GM18858 (cell line): ENCODE data around the gene CLDN22.
"Not testable (repeated sequence)": the region's sequence is repeated elsewhere in the genome, so short reads cannot be mapped to it uniquely, and the experiment has no call there.

Experiments
- ATAC-seq: cut with Tn5 transposase; IDR thresholded peaks from one replicate; pipeline ENCODE4 v1.9.1; 2021; ENCODE audit not compliant: unreplicated experiment

The CLDN22 gene

GRCh38 chr4:183347566-183347965 lies 27.5 kb upstream of the CLDN22 start:
- no peak for ATAC-seq

DNA sequence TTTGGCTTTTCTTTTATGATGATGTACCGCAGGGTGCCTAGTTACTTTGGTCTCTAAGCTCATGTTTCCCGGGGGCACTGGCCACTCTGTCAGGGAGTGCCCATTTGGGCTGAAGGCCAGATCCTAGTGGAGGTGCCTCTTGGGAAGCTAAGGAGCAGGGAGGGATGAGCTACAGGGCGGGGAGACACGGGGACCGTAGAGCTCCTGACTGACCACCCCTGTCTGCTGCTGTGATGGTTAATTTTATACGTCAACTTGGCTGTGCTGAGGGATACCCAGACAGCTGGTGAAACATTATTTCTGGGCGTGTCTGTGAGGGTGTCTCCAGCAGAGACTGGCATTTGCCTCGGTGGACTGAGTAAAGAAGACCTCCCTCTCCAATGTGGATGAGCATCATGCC lies 27.1 kb upstream of the CLDN22 start:
- no peak for ATAC-seq

GRCh38 chr4:183345261-183345660 lies 25.2 kb upstream of the CLDN22 start:
- no peak for ATAC-seq

- no peak for ATAC-seq
These were observed 24.6 kb upstream of the CLDN22 start for GRCh38 chr4:183344523-183345255.

- no peak for ATAC-seq
These were observed 23.7 kb upstream of the CLDN22 start for GRCh38 chr4:183343730-183344129.

- ATAC-seq: no peak
These were observed 22.8 kb upstream of the CLDN22 start for GRCh38 chr4:183342541-183343533.

DNA sequence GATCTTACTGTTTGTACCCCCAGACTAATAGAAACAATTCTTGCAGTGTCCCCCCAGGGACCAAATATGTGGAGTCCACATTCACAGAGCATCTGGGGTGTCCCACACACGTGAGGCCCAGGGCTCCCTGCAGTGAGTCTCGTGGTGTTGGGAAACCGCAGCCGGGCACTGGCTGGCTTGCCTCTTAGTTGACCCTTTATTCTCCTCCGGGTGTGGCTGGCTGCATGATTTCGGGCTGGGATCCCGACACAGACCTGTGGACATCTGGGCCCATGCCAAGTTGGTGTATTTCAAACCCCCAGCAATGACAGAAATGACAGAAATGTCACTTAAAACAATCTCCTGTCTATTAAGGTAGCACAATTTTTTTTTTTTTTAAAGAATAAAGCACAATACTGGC lies 17.8 kb upstream of the CLDN22 start:
- ATAC-seq: no peak

- ATAC-seq: no peak
These were observed 17.3 kb upstream of the CLDN22 start for GRCh38 chr4:183337349-183337748.

- no peak for ATAC-seq
These were observed 15.4 kb upstream of the CLDN22 start for GRCh38 chr4:183335369-183335940.

- ATAC-seq: no peak
These were observed 13.9 kb upstream of the CLDN22 start for GRCh38 chr4:183333983-183334382.

- ATAC-seq: no peak
These were observed 13.1 kb upstream of the CLDN22 start for GRCh38 chr4:183333202-183333601.

- no peak for ATAC-seq
These were observed 12.4 kb upstream of the CLDN22 start for GRCh38 chr4:183332447-183332846.

DNA sequence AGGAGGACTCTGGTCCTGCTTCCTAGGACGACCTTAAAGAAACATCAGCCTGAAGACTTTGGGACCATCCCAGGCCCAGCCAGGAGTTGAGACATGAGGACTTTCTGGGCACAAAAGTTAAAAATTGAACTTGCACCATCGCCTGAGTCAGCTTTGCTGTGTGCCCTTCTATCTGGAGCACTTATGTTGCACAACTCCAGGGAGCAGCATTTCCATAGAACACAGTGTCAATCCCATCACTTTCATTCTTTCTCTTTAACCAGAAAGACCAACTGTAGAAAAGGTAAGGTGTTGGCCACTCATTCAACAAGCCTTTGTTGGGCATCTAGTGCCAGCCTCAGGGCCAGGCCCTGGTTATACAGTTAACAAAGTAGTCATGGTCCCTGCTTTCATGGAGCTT lies 10.8 kb upstream of the CLDN22 start:
- ATAC-seq: no peak

DNA sequence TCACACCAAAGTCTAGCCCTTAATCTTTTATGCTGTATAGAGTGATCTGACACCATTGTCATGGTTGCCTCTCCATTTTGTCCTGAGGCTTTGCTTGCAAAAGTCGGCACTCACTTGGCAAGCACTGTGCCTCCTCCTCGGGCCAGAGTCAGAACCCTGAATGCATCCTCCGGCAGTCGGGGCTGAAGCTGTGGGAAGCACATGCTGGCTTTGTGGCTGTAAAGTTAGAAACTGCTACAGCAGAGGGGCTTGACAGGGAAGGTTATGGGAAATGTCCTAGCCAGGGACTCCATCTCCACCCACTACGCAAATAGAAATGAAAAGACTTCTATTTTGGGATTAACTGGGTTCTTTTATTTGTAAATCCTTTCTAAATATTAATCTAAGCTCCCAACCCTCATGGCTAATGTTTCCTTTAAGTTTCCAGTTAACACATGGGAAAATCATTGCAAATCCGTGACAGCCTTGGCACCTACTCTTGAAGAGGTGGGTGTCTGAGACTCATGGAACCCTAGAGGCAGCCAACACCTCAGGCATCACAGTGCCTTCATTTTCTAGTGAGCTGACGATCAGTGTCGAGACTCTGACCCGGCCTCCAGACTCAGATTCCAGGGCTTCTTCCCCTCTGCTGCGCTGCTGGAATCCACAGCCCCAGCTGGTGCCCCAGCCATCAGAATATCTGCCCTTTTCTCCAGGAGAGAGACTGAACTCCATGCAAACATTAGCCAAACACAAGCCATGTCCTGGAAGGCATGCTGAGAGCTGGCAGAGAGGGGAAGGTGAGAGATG lies 10.1 kb upstream of the CLDN22 start:
- ATAC-seq: no peak

- no peak for ATAC-seq
These were observed 9.2 kb upstream of the CLDN22 start for GRCh38 chr4:183329244-183329643.

DNA sequence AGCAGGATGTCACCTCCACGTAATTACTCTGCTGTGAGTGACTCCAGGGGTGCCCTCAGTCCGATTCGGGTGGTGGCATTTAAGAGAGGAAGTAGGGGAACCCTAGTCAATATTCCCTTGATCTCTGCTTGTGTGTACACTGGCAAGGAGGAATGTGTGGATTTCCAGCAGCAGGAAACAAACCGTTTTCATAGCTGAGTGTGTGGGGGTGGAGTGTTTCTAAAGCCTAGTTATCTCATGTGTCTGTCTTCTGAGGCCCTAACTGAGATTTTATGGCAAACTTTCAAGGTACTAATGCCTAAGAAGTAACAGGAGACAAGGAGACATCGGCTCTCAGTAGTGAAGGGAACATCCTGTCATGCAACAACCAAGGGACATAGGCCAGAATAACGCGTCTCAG lies 8.8 kb upstream of the CLDN22 start:
- ATAC-seq: no peak

GRCh38 chr4:183327827-183328226 lies 7.8 kb upstream of the CLDN22 start:
- no peak for ATAC-seq

GRCh38 chr4:183326853-183327252 lies 6.8 kb upstream of the CLDN22 start:
- ATAC-seq: no peak

GRCh38 chr4:183326387-183326786 lies 6.3 kb upstream of the CLDN22 start:
- ATAC-seq: not testable (repeated sequence)

GRCh38 chr4:183324619-183325018 lies 4.5 kb upstream of the CLDN22 start:
- ATAC-seq: no peak

DNA sequence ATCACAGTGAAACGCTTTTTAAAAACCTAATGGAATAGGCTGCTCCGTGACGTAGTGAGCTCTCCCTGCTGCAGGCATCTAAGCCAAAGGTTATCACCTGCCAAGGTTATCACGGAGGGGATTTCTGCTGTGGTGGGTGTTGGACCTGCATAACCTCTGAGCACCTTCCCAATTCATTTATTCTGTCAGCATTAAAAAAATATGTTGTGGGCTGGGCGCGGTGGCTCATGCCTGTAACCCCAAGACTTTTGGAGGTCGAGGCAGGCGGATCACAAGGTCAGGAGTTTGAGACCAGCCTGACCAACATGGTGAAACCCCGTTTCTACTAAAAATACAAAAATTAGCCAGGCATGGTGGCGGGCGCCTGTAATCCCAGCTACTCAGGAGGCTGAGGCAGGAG lies 4.0 kb upstream of the CLDN22 start:
- not testable (repeated sequence) for ATAC-seq
